Keratinocyte (primary cell): ENCODE measurements around the gene CEP131.

Experiments
- CTCF ChIP-seq, 3 experiments: IDR thresholded peaks in 1 of 3; conservative IDR thresholded peaks in 1 of 3; optimal IDR thresholded peaks in 1 of 3; 2 replicates in 2 of 3; 3 replicates in 1 of 3; pipeline versions ENCODE3 to v1.5.1; 2011; ENCODE audit warnings: low read length in 3 of 3, mild to moderate bottlenecking in 3 of 3, moderate library complexity in 2 of 3, control low read depth in 1 of 3, inconsistent platforms in 1 of 3; ENCODE audit not compliant: insufficient read depth in 2 of 3; ENCODE audit errors: extremely low read depth in 1 of 3
- EZH2 ChIP-seq: IDR thresholded peaks from one replicate; pipeline ENCODE4 v1.6.1; 2012; ENCODE audit warnings: inconsistent platforms, mild to moderate bottlenecking, low read length, moderate library complexity

DNA sequence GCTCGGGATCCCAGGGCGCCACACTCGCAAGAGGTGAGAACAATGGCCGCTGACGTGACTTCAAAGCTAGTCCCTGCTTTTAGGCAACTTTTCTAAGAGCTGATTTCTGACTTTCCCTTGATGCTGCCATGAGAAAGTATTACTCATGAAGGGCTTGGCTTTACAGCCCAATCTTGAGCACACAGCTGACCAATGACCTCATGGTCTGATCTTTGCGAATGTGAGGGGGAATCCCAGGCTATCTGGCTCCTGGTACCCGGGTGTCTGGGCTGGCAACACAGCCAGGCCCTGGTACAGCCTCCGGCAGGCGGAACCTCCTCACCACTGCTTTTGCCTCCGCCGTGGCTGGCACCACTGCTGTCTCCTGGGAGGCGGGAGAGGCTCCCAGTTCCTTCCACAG is 33.9 kb upstream of the CEP131 start:
- no peak for TF ChIP-seq CTCF (optimal IDR thresholded peaks at IDR 0.05 in 1 of 3, IDR thresholded peaks at IDR 0.05 in 1 of 3, conservative IDR thresholded peaks at IDR 0.05 in 1 of 3; ENCODE audit: extremely low read depth in 1 of 3, insufficient read depth in 2 of 3, low read length in 3 of 3)
- TF ChIP-seq EZH2: no peak
